Muscle layer of duodenum (tissue), 2 donors: ENCODE measurements around the gene SUN1.
A peak's percentile ranks its signal among the peaks of the same experiment; 100 is the strongest.
"Not testable (repeated sequence)": the region's sequence is repeated elsewhere in the genome, so short reads cannot be mapped to it uniquely, and the experiment has no call there.

Source experiments
- H3K27ac ChIP-seq: one replicate; pipeline ENCODE4 v1.7.0; 2013; ENCODE audit warnings: mild to moderate bottlenecking, low read length
- H3K27me3 ChIP-seq: one replicate; pipeline ENCODE4 v1.7.0; 2013; ENCODE audit warnings: low read depth, mild to moderate bottlenecking, control low read depth, low read length
- H3K36me3 ChIP-seq, 2 donors: one replicate each; pipeline ENCODE4 v1.7.0; 2013; ENCODE audit warnings: low read length in 2 of 2, control low read depth in 1 of 2, mild to moderate bottlenecking in 1 of 2; ENCODE audit not compliant: insufficient read depth in 2 of 2, control insufficient read depth in 1 of 2
- H3K4me1 ChIP-seq, 2 donors: one replicate each; pipeline ENCODE4 v1.7.0; 2013; ENCODE audit warnings: low read length in 2 of 2, mild to moderate bottlenecking in 2 of 2, control low read depth in 1 of 2, moderate library complexity in 1 of 2; ENCODE audit not compliant: insufficient read depth in 2 of 2, control insufficient read depth in 1 of 2
- H3K4me3 ChIP-seq, 2 donors: one replicate each; pipeline ENCODE4 v1.7.0; 2013; ENCODE audit warnings: low read length in 2 of 2, low read depth in 1 of 2, mild to moderate bottlenecking in 1 of 2
- H3K9me3 ChIP-seq, 2 donors: one replicate each; pipeline ENCODE4 v1.7.0; 2013; ENCODE audit warnings: low read length in 2 of 2, control low read depth in 1 of 2, mild to moderate bottlenecking in 1 of 2; ENCODE audit not compliant: control insufficient read depth in 1 of 2
- donor health status: healthy.

The SUN1 gene

GRCh38 chr7:861222-861621 is 28.9 kb downstream of the SUN1 start:
- Histone ChIP-seq H3K9me3 (no peaks in the 10 kb centered on the region), H3K36me3 (peaks cover 61 to 81% of the 10 kb centered on the region in 2 donors), H3K4me1 (no peaks in the 10 kb centered on the region), H3K4me3 (no peak overlapping the region), H3K27me3 (no peaks in the 10 kb centered on the region), H3K27ac (no peak overlapping the region)

GRCh38 chr7:862157-862556 is 29.9 kb downstream of the SUN1 start:
- Histone ChIP-seq H3K27ac (no peak overlapping the region), H3K36me3 (peaks cover 57 to 75% of the 10 kb centered on the region in 2 donors), H3K9me3 (no peaks in the 10 kb centered on the region), H3K4me1 (peaks cover 0 to 3% of the 10 kb centered on the region in 2 donors), H3K27me3 (no peaks in the 10 kb centered on the region), H3K4me3 (no peak overlapping the region)

GRCh38 chr7:863106-863505 is 30.8 kb downstream of the SUN1 start:
- peaks cover 54 to 70% of the 10 kb centered on the region in 2 donors for H3K36me3 ChIP-seq
- H3K4me1 ChIP-seq = peaks cover 0 to 10% of the 10 kb centered on the region in 2 donors
- no peak overlapping the region for H3K4me3 ChIP-seq
- no peaks in the 10 kb centered on the region for H3K9me3 ChIP-seq
- no peak overlapping the region for H3K27ac ChIP-seq
- H3K27me3 ChIP-seq = no peaks in the 10 kb centered on the region

- Histone ChIP-seq H3K36me3 (peaks cover 37 to 67% of the 10 kb centered on the region in 2 donors), H3K27me3 (no peaks in the 10 kb centered on the region), H3K4me3 (no peak overlapping the region), H3K4me1 (peaks cover 0 to 13% of the 10 kb centered on the region in 2 donors), H3K9me3 (no peaks in the 10 kb centered on the region), H3K27ac (no peak overlapping the region)
These were observed 33.6 kb downstream of the SUN1 start for GRCh38 chr7:865921-866320.

GRCh38 chr7:867001-867405 is 34.7 kb downstream of the SUN1 start:
- H3K4me3 ChIP-seq = peak overlapping the region in 1 of 2 donors; percentile 20
- peaks cover 0 to 13% of the 10 kb centered on the region in 2 donors for H3K4me1 ChIP-seq
- no peaks in the 10 kb centered on the region for H3K9me3 ChIP-seq
- no peaks in the 10 kb centered on the region for H3K27me3 ChIP-seq
- peaks cover 32 to 59% of the 10 kb centered on the region in 2 donors for H3K36me3 ChIP-seq
- H3K27ac ChIP-seq = peak overlapping the region; percentile 81

GRCh38 chr7:867406-868188 is 35.3 kb downstream of the SUN1 start:
- peak overlapping the region in 1 of 2 donors; percentile 20 for H3K4me3 ChIP-seq
- no peaks in the 10 kb centered on the region for H3K27me3 ChIP-seq
- H3K36me3 ChIP-seq = peaks cover 34 to 59% of the 10 kb centered on the region in 2 donors
- peaks cover 0 to 13% of the 10 kb centered on the region in 2 donors for H3K4me1 ChIP-seq
- H3K9me3 ChIP-seq = no peaks in the 10 kb centered on the region
- peak overlapping the region; percentile 81 for H3K27ac ChIP-seq

GRCh38 chr7:868189-868486 is 35.9 kb downstream of the SUN1 start:
- Histone ChIP-seq H3K27ac (peak overlapping the region; percentile 81), H3K9me3 (no peaks in the 10 kb centered on the region), H3K4me1 (peaks cover 0 to 16% of the 10 kb centered on the region in 2 donors), H3K36me3 (peaks cover 34 to 54% of the 10 kb centered on the region in 2 donors), H3K4me3 (peak overlapping the region in 1 of 2 donors; percentile 20), H3K27me3 (no peaks in the 10 kb centered on the region)

GRCh38 chr7:869348-869747 is 37.1 kb downstream of the SUN1 start:
- no peaks in the 10 kb centered on the region for H3K9me3 ChIP-seq
- no peak overlapping the region for H3K27ac ChIP-seq
- no peaks in the 10 kb centered on the region for H3K27me3 ChIP-seq
- no peak overlapping the region for H3K4me3 ChIP-seq
- H3K4me1 ChIP-seq = peaks cover 7 to 28% of the 10 kb centered on the region in 2 donors
- peaks cover 34 to 48% of the 10 kb centered on the region in 2 donors for H3K36me3 ChIP-seq

GRCh38 chr7:871900-872537 is 39.7 kb downstream of the SUN1 start:
- Histone ChIP-seq H3K9me3 (no peaks in the 10 kb centered on the region), H3K36me3 (peaks cover 21 to 32% of the 10 kb centered on the region in 2 donors), H3K4me1 (peaks cover 7 to 28% of the 10 kb centered on the region in 2 donors), H3K27ac (no peak overlapping the region), H3K4me3 (no peak overlapping the region), H3K27me3 (no peaks in the 10 kb centered on the region)

GRCh38 chr7:872685-873084 is 40.4 kb downstream of the SUN1 start:
- H3K27ac ChIP-seq, H3K27me3 ChIP-seq, H3K9me3 ChIP-seq, H3K4me3 ChIP-seq: not testable (repeated sequence)
- Histone ChIP-seq H3K4me1 (peaks cover 7 to 25% of the 10 kb centered on the region in 2 donors), H3K36me3 (peaks cover 21 to 32% of the 10 kb centered on the region in 2 donors)

GRCh38 chr7:873367-874002 is 41.2 kb downstream of the SUN1 start:
- H3K4me1 ChIP-seq = peaks cover 7 to 26% of the 10 kb centered on the region in 2 donors

More at GRCh38 chr7:873367-874002, 41.2 kb downstream of the SUN1 start:
- Histone ChIP-seq H3K9me3 (no peaks in the 10 kb centered on the region), H3K36me3 (peaks cover 16 to 26% of the 10 kb centered on the region in 2 donors), H3K27me3 (no peaks in the 10 kb centered on the region), H3K4me3 (peak overlapping the region in 1 of 2 donors; percentile 12), H3K27ac (peak overlapping the region; percentile 70)
